GM12873 (cell line): ENCODE results near the gene SLC25A29.

Experiments
- TF ChIP-seq, protein P1 (sequence below): IDR thresholded peaks from 2 replicates; pipeline ENCODE4 v1.5.1; 2012; ENCODE audit warnings: low read depth, mild to moderate bottlenecking, moderate library complexity, low read length, control low read depth; ENCODE audit not compliant: insufficient read depth; ENCODE audit errors: missing control alignments

Gene SLC25A29

DNA sequence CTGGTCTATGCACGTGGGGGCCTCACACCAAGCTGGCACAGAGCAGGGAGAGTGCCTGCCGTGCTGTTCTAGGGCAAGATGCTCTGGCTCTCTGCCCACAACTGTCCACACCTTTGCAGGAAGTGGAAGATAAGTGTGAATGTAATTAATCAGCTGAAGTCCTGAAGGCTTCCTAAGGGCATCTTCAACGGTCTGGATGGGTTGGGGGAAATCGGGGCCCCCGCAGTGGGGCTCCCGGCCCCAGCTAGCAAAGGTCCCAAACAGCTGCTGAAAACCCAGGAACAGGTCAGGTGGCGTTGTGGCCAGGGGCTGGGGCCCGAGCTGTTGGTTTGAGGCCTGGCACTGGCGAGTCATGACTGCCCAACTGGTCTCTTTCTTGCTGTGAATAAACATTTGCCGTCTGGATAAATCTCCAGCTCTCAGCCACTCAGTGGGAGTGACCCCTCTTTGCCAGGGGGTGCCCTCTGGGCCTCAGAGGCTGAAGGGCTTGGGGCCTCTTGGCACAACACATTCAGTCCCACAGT, 6.7 kb upstream of the SLC25A29 start:
- TF ChIP-seq, protein P1, sequence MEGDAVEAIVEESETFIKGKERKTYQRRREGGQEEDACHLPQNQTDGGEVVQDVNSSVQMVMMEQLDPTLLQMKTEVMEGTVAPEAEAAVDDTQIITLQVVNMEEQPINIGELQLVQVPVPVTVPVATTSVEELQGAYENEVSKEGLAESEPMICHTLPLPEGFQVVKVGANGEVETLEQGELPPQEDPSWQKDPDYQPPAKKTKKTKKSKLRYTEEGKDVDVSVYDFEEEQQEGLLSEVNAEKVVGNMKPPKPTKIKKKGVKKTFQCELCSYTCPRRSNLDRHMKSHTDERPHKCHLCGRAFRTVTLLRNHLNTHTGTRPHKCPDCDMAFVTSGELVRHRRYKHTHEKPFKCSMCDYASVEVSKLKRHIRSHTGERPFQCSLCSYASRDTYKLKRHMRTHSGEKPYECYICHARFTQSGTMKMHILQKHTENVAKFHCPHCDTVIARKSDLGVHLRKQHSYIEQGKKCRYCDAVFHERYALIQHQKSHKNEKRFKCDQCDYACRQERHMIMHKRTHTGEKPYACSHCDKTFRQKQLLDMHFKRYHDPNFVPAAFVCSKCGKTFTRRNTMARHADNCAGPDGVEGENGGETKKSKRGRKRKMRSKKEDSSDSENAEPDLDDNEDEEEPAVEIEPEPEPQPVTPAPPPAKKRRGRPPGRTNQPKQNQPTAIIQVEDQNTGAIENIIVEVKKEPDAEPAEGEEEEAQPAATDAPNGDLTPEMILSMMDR = no peak

DNA sequence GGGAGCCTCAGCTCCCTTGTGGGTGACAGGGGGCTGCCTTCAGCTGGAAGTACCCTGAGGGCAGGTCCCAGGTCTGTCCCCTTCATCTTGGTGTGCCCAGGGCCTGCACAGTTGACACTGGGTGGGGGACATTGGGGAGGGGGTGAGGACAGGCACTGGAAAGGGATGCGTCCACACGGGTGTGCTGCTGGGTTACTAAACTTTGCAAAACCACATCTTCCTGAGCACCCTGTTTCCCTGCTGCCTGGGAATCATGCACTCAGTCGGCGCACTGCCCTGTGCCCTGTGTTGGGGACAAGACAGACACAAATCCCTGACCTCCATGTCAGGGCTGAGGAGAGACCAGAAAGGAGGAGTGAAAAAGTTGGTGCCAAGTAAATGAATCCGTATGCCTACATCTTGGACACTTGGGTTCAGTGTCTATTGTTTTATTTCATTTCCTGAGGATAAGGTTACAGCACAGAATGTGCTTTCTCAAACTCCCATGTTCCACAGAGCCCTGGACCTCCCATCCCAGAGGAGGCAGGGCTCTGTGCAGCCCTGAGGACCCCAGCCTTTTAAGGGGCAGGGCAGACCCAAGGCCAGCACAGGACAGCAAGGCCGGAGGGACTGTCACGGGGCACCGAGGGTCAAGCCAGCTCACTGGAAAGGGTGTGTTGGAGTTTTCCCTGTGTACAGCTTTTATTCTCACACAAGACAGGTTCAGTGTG, 2.9 kb upstream of the SLC25A29 start:
- TF ChIP-seq, protein P1 = no peak

DNA sequence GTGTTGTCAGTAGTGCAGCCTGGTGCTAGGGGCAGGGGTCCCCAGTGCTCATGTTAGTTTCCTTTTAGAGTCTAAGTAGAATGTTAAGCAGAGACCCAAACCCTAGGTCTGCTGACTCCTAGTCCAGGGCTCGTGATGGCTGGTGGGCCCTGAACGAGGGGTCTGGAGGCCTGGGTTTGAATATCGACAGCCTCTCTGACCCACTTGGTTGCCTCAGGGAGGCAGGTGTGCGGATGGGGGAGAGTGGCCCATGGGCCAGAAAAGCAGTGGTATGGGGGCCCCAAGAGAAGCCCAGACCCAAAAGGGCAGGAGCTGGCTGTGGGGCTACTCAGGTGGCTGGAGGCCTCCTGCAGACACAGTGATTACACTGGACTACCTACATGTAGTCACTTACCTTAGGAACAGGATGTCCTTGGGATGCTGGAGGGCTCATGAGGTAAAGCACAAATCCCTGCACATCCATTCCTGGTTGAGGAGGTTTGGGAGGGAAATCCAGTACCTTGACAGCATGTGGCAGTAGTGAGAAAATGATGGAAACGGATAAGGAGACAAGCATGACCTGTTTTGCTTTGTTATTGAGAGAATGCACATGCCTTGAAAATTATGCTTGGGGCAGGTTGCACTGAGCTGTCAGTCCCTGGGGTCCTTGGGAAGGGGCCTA, 1.7 kb upstream of the SLC25A29 start:
- TF ChIP-seq, protein P1 = no peak

DNA sequence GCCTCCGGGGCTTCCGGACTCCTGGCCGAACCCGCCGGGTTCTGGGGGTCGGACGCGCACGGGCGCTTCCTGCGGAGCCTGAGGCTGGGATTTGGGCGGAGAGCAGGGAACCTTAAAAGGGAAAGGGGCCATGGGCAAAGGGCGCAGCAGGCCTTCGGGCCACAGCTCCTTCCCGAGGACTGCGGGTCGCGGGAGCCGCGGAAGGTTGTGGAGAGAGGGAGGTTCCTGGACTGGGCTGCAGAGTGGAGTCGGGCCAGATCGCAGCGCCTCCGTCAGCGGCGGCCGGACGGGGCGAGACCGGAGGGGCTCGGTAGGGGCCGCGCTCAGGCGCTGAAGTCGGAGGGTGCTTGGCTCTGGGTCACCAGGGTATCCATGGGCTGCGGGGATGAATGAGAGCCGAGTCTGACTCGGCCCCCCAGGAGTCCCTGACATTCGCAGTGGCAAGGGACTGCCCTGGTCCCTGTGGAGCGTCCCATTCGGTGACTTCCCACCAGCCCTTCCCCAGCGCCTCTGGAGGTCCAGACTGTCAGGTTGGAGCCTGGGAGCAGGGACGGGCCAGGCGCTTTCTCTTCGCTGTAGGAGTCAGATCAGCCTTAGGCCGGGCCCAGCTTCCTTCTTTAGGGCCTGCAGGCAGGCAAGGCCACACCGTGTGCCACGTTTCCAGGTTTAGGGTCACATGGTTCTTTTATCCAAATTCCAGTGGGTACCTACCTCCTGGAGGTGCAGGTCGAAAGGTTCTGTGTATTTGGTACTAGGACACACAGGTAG, 938 bp upstream of the SLC25A29 start:
- TF ChIP-seq, protein P1 = no peak

DNA sequence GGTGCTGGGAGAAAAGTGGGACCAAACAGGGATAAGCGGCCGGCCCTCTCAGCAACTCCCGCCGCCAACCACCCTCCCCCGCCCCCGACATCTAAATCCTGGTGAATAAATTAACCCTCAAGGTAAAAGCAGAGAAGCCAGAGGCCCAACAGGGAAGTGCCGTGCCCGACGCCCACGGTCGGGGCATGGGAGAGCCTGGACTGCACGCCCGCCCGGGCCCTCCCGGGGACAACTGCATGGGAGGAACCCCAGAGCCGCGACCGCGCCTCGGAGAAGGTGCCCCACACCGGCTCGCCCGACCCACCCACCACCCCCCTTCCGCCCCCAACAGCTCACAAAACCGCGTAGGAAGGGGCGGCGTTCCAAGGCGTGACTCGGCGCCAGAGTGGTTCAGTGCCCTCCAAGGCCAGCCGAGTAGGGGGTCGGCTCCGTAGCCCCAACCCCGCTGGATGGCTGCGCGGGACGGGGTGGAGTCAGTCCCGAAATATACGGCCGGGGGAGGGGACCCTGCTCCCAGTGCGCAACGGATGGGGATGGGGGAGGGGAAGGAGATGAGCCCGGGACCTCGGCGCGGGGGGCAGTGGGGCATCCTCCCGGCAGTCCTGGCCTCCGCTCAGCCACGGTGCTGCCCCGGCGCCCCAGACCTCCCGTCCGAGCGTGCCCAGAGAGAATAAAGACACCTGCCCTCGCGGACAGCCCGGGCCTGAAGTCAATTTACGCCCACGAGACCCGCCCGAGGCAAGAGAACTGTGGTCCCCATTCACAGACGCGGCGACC, 732 bp downstream of the SLC25A29 start:
- TF ChIP-seq, protein P1 = no peak

DNA sequence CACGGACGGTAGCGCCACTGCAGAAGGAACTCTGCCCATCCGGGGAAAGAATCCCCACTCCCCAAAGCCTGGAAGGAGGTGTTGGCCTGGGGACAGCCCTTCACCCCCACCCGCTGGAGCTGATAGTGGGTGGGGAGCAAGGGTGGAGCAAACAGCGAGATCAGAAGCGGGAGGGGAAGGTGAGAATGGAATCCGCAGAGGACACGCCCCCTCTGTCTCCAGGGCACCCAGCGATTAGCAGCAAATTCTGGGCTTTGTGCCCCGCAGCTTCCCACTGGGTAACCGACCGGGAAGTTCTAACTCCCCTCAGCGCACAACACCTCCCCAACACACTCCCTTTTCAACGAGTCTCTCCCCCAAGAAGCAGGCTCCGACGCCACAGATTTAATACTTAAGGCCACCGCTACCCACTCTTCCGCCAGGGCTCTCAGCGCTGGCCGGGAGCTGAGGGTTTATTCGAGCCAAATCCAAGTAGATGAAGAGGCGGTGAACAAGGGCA, 1.4 kb downstream of the SLC25A29 start:
- TF ChIP-seq, protein P1 = no peak
